Measurements from ENCODE around the gene MMAB. TPM values are rescaled to one million over a fixed set of nuclear protein-coding genes. Genes with fewer than 3 reads are reported as not detected.

The MMAB gene
- total RNA-seq, 1 experiment from 2014 or later: 24.3 TPM

DNA sequence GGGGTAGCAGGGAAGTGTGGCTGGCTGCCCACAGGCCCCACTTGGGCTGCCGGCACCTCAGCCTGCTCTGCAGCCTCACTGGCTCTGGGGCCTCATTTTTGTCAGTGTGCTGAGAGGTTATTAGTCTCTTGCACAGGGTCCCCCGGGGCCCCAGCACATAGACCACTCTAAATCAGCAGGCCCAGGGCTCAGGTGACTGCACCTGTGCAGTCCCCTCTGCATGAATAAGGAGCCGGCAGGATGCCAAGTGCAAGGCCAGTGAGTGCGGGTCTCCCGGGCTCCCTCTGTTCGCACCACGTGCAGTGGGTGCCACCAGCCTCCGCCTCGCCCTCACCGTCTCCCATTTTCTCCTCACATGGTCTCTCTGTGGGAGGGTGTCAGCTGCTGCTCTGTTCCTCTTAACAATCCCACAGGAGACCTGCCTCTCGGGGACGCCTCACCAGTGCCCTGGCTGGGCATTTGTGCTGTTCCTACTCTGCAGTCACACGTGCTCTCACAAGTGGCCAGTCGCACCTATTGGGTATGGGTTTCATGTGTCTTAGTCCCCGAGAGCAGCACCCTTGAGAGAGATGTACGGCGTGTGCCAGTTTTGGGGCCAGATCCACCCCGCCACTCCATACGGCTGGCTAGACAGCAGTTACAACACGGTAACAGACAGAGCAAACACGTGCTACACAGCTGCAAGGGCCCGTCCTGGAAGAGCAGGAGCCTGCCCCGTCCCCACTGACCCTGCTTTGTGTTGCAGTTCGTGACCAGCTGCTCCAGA is 40.4 kb downstream of the MMAB start:
- no peak overlapping the region for H2BK5ac ChIP-seq (ENCODE audit: insufficient read length, low read length)
- H4K91ac ChIP-seq (ENCODE audit: insufficient read length, low read depth, low read length): no peak overlapping the region
- no peaks in the 10 kb centered on the region for H3K9me3 Mint-ChIP-seq
- no peak for DNase-seq
- H3K36me3 Mint-ChIP-seq (ENCODE audit: insufficient read depth in 1 of 3, low read depth in 3 of 3): peaks cover 2 to 10% (median 9%) of the 10 kb centered on the region in 3 experiments; a peak in 4 of 7 replicates
- H3K4me1 ChIP-seq (ENCODE audit: insufficient read depth, low read length): 0 out of 2 replicates have a peak, but pooled peaks cover 4% of the 10 kb centered on the region
- no peak overlapping the region for H3T11ph ChIP-seq (ENCODE audit: low read length)
- H2AFZ ChIP-seq (ENCODE audit: low read length): no peak overlapping the region
- no peaks in the 10 kb centered on the region for H3K27me3 ChIP-seq (ENCODE audit: insufficient read depth, low read length)
- H4K20me1 ChIP-seq (ENCODE audit: control insufficient read depth, insufficient read depth, insufficient read length): no peaks in the 10 kb centered on the region
- H3K79me2 ChIP-seq (ENCODE audit: insufficient read depth, low read length): no peaks in the 10 kb centered on the region
- H3K4me3 Mint-ChIP-seq: no peak overlapping the region
- H3K4me2 ChIP-seq (ENCODE audit: insufficient read depth, insufficient read length, low read length): no peak overlapping the region
- no CpG with 5 or more reads among the region's 24 CpGs for WGBS (ENCODE audit: extremely low coverage, insufficient read length, low lambda C conversion rate)
- no peaks in the 10 kb centered on the region for H3K9me3 ChIP-seq (ENCODE audit: control insufficient read depth, low read depth, low read length)
- no peak overlapping the region for H3K18ac ChIP-seq (ENCODE audit: insufficient read length, low read depth, low read length)
- no peak overlapping the region for H2BK20ac ChIP-seq (ENCODE audit: low read depth, low read length, poor library complexity, severe bottlenecking)
- no peak overlapping the region for H2BK12ac ChIP-seq (ENCODE audit: insufficient read length, low read depth, low read length)
- H3K23me2 ChIP-seq (ENCODE audit: insufficient read length, low read depth, low read length, poor library complexity, severe bottlenecking): no peaks in the 10 kb centered on the region
- H2AK5ac ChIP-seq (ENCODE audit: insufficient read length, low read length): no peak overlapping the region
- H2BK15ac ChIP-seq (ENCODE audit: low read depth, low read length): no peak overlapping the region
- no peak overlapping the region for H3K4ac ChIP-seq (ENCODE audit: low read depth, low read length)
- no peak overlapping the region for H2BK120ac ChIP-seq (ENCODE audit: low read depth, low read length, poor library complexity, severe bottlenecking)
- H4K8ac ChIP-seq (replicated peaks; ENCODE audit: insufficient read length, low read depth, low read length): no peak overlapping the region
- no peaks in the 10 kb centered on the region for H3K79me1 ChIP-seq (ENCODE audit: insufficient read depth, low read depth, low read length, poor library complexity, severe bottlenecking)
- no peaks in the 10 kb centered on the region for H3K27me3 Mint-ChIP-seq (ENCODE audit: low read depth)
- peaks cover 10 to 19% of the 10 kb centered on the region in 2 experiments for H3K4me1 Mint-ChIP-seq
- H4K5ac ChIP-seq (ENCODE audit: insufficient read length, low read depth, low read length): no peak overlapping the region
- H3K9ac ChIP-seq (ENCODE audit: extremely low read depth, insufficient read length, low read length): no peak overlapping the region
- TF ChIP-seq, protein P1, sequence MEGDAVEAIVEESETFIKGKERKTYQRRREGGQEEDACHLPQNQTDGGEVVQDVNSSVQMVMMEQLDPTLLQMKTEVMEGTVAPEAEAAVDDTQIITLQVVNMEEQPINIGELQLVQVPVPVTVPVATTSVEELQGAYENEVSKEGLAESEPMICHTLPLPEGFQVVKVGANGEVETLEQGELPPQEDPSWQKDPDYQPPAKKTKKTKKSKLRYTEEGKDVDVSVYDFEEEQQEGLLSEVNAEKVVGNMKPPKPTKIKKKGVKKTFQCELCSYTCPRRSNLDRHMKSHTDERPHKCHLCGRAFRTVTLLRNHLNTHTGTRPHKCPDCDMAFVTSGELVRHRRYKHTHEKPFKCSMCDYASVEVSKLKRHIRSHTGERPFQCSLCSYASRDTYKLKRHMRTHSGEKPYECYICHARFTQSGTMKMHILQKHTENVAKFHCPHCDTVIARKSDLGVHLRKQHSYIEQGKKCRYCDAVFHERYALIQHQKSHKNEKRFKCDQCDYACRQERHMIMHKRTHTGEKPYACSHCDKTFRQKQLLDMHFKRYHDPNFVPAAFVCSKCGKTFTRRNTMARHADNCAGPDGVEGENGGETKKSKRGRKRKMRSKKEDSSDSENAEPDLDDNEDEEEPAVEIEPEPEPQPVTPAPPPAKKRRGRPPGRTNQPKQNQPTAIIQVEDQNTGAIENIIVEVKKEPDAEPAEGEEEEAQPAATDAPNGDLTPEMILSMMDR (conservative IDR thresholded peaks at IDR 0.05): no peak
- no peak overlapping the region; a peak in 2 of 7 replicates for H3K27ac Mint-ChIP-seq
- H3K14ac ChIP-seq (ENCODE audit: insufficient read depth, low read length): no peak overlapping the region
- H3K23ac ChIP-seq (ENCODE audit: insufficient read length, low read depth, low read length): no peak overlapping the region
- no peak overlapping the region for H3K56ac ChIP-seq (ENCODE audit: insufficient read length, low read depth, low read length)
- no peak overlapping the region for H3K27ac ChIP-seq (ENCODE audit: insufficient read length, low read depth, low read length)
